Activated effector memory CD4-positive, alpha-beta T cell treated with anti-CD3 and anti-CD28 coated beads, Interleukin-2, amount 50 U/mL, for 16 hours (primary cell): ENCODE results near the gene CAMKK2.

Source experiments
- DNase-seq: peaks from one replicate; pipeline ENCODE4 v3.0.0-alpha.2; 2020

Gene CAMKK2

GRCh38 chr12:121189131-121189530 is 107.4 kb downstream of the CAMKK2 start:
- DNase-seq, result no peak

DNA sequence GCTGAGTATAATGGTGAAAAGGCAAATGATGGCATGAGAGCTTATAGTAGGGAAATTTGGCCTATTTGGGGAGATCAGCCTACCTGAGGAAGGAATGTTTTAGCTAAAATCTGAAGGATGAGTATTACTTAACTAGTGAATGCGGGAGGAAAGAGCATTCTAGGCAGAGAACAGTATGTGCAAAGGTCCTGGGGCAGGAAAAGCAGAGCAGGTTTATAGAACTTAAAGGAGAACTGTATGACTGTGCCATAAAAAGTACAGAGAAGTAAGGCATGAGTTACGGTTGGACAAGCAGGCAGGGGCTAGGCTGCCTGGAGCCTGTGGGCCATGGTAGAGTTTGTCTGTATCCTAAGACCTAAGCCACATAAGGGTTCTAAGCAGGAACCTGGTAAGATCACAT is 108.3 kb downstream of the CAMKK2 start:
- DNase-seq, result no peak
